Esophagus mucosa (tissue), 1 donor: Measurements from ENCODE around the gene ASTN2. TPM values are rescaled to one million over a fixed set of nuclear protein-coding genes. Genes with fewer than 3 reads are reported as not detected.

Experiments
- ATAC-seq: fragments of 200-7000 bp; cut with Tn5 transposase; one replicate; pipeline ENCODE4 v1.9.1; 2020
- total RNA-seq: library from RNA; stranded (reverse); gene quantifications from one replicate; pipeline ENCODE4 v1.2.4, GENCODE V29; 2023
- donor health status: DM: yes; HTN: yes; CAD: no.

Gene ASTN2
- total RNA-seq, 1 donor from 2014 or later: 1.00 TPM

GRCh38 chr9:116721944-116722343, 692.9 kb downstream of the ASTN2 start:
- ATAC-seq: no peak

- ATAC-seq: no peak
Measured at GRCh38 chr9:116721411-116721810, 693.4 kb downstream of the ASTN2 start.

- ATAC-seq: no peak
Measured at GRCh38 chr9:116720111-116720510, 694.7 kb downstream of the ASTN2 start.

GRCh38 chr9:116718111-116718510, 696.7 kb downstream of the ASTN2 start:
- no peak for ATAC-seq

GRCh38 chr9:116717150-116717549, 697.7 kb downstream of the ASTN2 start:
- no peak for ATAC-seq

- no peak for ATAC-seq
Measured at GRCh38 chr9:116716438-116716837, 698.4 kb downstream of the ASTN2 start.

GRCh38 chr9:116715751-116716150, 699.1 kb downstream of the ASTN2 start:
- no peak for ATAC-seq

- ATAC-seq: no peak
Measured at GRCh38 chr9:116713271-116713670, 701.6 kb downstream of the ASTN2 start.

- no peak for ATAC-seq
Measured at GRCh38 chr9:116712781-116713180, 702.1 kb downstream of the ASTN2 start.

- ATAC-seq: no peak
Measured at GRCh38 chr9:116706310-116707290, 708.3 kb downstream of the ASTN2 start.

GRCh38 chr9:116705531-116705930, 709.3 kb downstream of the ASTN2 start:
- ATAC-seq: no peak

- no peak for ATAC-seq
Measured at GRCh38 chr9:116704470-116704869, 710.4 kb downstream of the ASTN2 start.

GRCh38 chr9:116703634-116704033, 711.2 kb downstream of the ASTN2 start:
- ATAC-seq: no peak

- peak; percentile 48 for ATAC-seq
Measured at GRCh38 chr9:116701940-116702642, 712.8 kb downstream of the ASTN2 start.

- peak; percentile 46 for ATAC-seq
Measured at GRCh38 chr9:116700882-116701865, 713.7 kb downstream of the ASTN2 start.

GRCh38 chr9:116700279-116700678, 714.6 kb downstream of the ASTN2 start:
- no peak for ATAC-seq

- no peak for ATAC-seq
Measured at GRCh38 chr9:116697887-116698286, 717.0 kb downstream of the ASTN2 start.

GRCh38 chr9:116697362-116697761, 717.5 kb downstream of the ASTN2 start:
- ATAC-seq: no peak

- ATAC-seq: no peak
Measured at GRCh38 chr9:116695438-116695837, 719.4 kb downstream of the ASTN2 start.

- no peak for ATAC-seq
Measured at GRCh38 chr9:116694785-116695291, 720.0 kb downstream of the ASTN2 start.

- peak; percentile 74 for ATAC-seq
Measured at GRCh38 chr9:116693233-116693731, 721.6 kb downstream of the ASTN2 start.

GRCh38 chr9:116692616-116693015, 722.2 kb downstream of the ASTN2 start:
- ATAC-seq: no peak
